ENCODE data around the gene CAPN5. TPM values are rescaled to one million over a fixed set of nuclear protein-coding genes. Genes with fewer than 3 reads are reported as not detected.

Gene CAPN5
- total and polyA plus RNA-seq, 2 of the 8 experiments (the other 6 are each of a cell fraction or from before 2014, with no cell fraction given), result 21.5 to 22.4 TPM

- TF ChIP-seq RXRA (IDR thresholded peaks at IDR 0.05; ENCODE audit: insufficient read depth, low read depth, low read length) (no peak), KDM5A (IDR thresholded peaks at IDR 0.05; ENCODE audit: low read length) (no peak), PHF8 (conservative IDR thresholded peaks at IDR 0.05; ENCODE audit: low read depth, low read length) (no peak), SUZ12 (IDR thresholded peaks at IDR 0.05; ENCODE audit: low read length) (no peak), KDM1A (IDR thresholded peaks at IDR 0.05; ENCODE audit: borderline replicate concordance, low read length) (no peak), POU5F1 (IDR thresholded peaks at IDR 0.05; ENCODE audit: low read depth, low read length) (no peak)
These were observed 36.9 kb upstream of the CAPN5 start (continued) for GRCh38 chr11:77029829-77030228.
